CD14-positive monocyte (primary cell): Measurements from ENCODE around the gene SLC4A8. TPM values are rescaled to one million over a fixed set of nuclear protein-coding genes. Genes with fewer than 3 reads are reported as not detected.

Experiments
- DNase-seq, 3 donors: peaks; one replicate each; pipeline ENCODE4 v3.0.0-alpha.2; 2011 to 2022
- H2AFZ ChIP-seq: 2 replicates; pipeline ENCODE4 v1.6.0; 2012; ENCODE audit warnings: mild to moderate bottlenecking, low read depth, low read length, inconsistent platforms; ENCODE audit not compliant: insufficient read depth, poor library complexity, severe bottlenecking
- H3K27ac ChIP-seq, 2 donors: 1 replicate in 1 of 2; 2 replicates in 1 of 2; pipeline ENCODE4 v1.5.1; 2012 to 2013; ENCODE audit warnings: low read length in 2 of 2, control low read depth in 1 of 2, inconsistent platforms in 1 of 2, low read depth in 1 of 2, mild to moderate bottlenecking in 1 of 2
- H3K27me3 ChIP-seq, 2 donors: one replicate each; pipeline versions ENCODE4 v1.6.0 to v1.6.1; 2011 to 2013; ENCODE audit warnings: low read length in 2 of 2; ENCODE audit not compliant: control insufficient read depth in 2 of 2, insufficient read depth in 2 of 2
- H3K36me3 ChIP-seq, 2 donors: replicated peaks in 1 of 2; 1 replicate in 1 of 2; 2 replicates in 1 of 2; pipeline versions ENCODE4 v1.5.1 to v1.6.1; 2012 to 2013; ENCODE audit warnings: low read length in 2 of 2, control low read depth in 1 of 2, inconsistent platforms in 1 of 2, mild to moderate bottlenecking in 1 of 2; ENCODE audit not compliant: insufficient read depth in 2 of 2, control insufficient read depth in 1 of 2
- H3K4me1 ChIP-seq, 2 donors: 1 replicate in 1 of 2; 2 replicates in 1 of 2; pipeline versions ENCODE4 v1.5.1 to v1.6.1; 2012 to 2013; ENCODE audit warnings: low read length in 2 of 2, control low read depth in 1 of 2, inconsistent platforms in 1 of 2, mild to moderate bottlenecking in 1 of 2, moderate library complexity in 1 of 2; ENCODE audit not compliant: insufficient read depth in 2 of 2, control insufficient read depth in 1 of 2
- H3K4me2 ChIP-seq: replicated peaks from 2 replicates; pipeline ENCODE3; 2012; ENCODE audit warnings: low read length, moderate library complexity, mild to moderate bottlenecking; ENCODE audit not compliant: poor library complexity, severe bottlenecking; ENCODE audit errors: extremely low read depth
- H3K4me3 ChIP-seq, 3 experiments: fragments of 200-600 bp in 1 of 3; sonication (generic) in 1 of 3; replicated peaks in 1 of 3; 1 replicate in 2 of 3; 2 replicates in 1 of 3; pipeline ENCODE4 v1.5.1; 2011 to 2013; ENCODE audit warnings: low read length in 3 of 3, mild to moderate bottlenecking in 3 of 3, control low read depth in 2 of 3, low read depth in 2 of 3, inconsistent platforms in 1 of 3, moderate library complexity in 1 of 3
- H3K79me2 ChIP-seq: 2 replicates; pipeline ENCODE4 v1.6.0; 2012; ENCODE audit warnings: mild to moderate bottlenecking, control low read depth, inconsistent platforms, low read length, moderate library complexity; ENCODE audit not compliant: insufficient read depth
- H3K9ac ChIP-seq: 2 replicates; pipeline ENCODE4 v1.6.0; 2017; ENCODE audit warnings: low read length, mild to moderate bottlenecking; ENCODE audit not compliant: insufficient read depth, poor library complexity, severe bottlenecking
- H3K9me3 ChIP-seq, 2 donors: replicated peaks in 1 of 2; 1 replicate in 1 of 2; 2 replicates in 1 of 2; pipeline versions ENCODE4 v1.5.1 to v1.6.1; 2012 to 2013; ENCODE audit warnings: low read length in 2 of 2, control low read depth in 1 of 2; ENCODE audit not compliant: control insufficient read depth in 1 of 2, insufficient read depth in 1 of 2
- H4K20me1 ChIP-seq: 2 replicates; pipeline ENCODE4 v1.6.0; 2012; ENCODE audit warnings: mild to moderate bottlenecking, low read length, control low read depth, moderate library complexity; ENCODE audit not compliant: insufficient read depth
- H3K27ac Mint-ChIP-seq, 7 donors: one replicate each; pipeline ENCODE4 v1.8.0; 2020; ENCODE audit warnings: mild to moderate bottlenecking in 7 of 7, mixed read lengths in 7 of 7, moderate library complexity in 6 of 7, inconsistent platforms in 2 of 7
- H3K27me3 Mint-ChIP-seq, 3 donors: one replicate each; pipeline ENCODE4 v1.8.0; 2021 to 2022; ENCODE audit warnings: low read depth in 3 of 3, mild to moderate bottlenecking in 3 of 3, mixed read lengths in 3 of 3, moderate library complexity in 3 of 3, inconsistent platforms in 1 of 3
- H3K36me3 Mint-ChIP-seq, 2 donors: one replicate each; pipeline ENCODE4 v1.8.0; 2020; ENCODE audit warnings: mixed read lengths in 2 of 2, inconsistent platforms in 1 of 2, mild to moderate bottlenecking in 1 of 2
- H3K4me1 Mint-ChIP-seq: one replicate; pipeline ENCODE4 v1.8.0; 2020; ENCODE audit warnings: mild to moderate bottlenecking, mixed read lengths
- H3K4me3 Mint-ChIP-seq, 2 donors: one replicate each; pipeline ENCODE4 v1.8.0; 2020; ENCODE audit warnings: mild to moderate bottlenecking in 2 of 2, mixed read lengths in 2 of 2, moderate library complexity in 1 of 2
- H3K9me3 Mint-ChIP-seq, 7 donors: one replicate each; pipeline ENCODE4 v1.8.0; 2020 to 2022; ENCODE audit warnings: mixed read lengths in 7 of 7, mild to moderate bottlenecking in 6 of 7, moderate library complexity in 6 of 7, inconsistent platforms in 2 of 7
- CTCF ChIP-seq: fragments of 200-600 bp; IDR thresholded peaks from one replicate; pipeline ENCODE4 v1.8.0; 2022; ENCODE audit warnings: antibody characterized with exemption, mild to moderate bottlenecking
- WGBS: methylation state at CpG from one replicate; pipeline ENCODE4 v1.1.5; 2013; ENCODE audit warnings: missing lambda C conversion rate; ENCODE audit not compliant: insufficient coverage; 5-methylcytosine and 5-hydroxymethylcytosine counted together
- intact Hi-C, 2 donors: fragments of 100-400 bp; cut with micrococcal nuclease; formaldehyde crosslinking; loops; one replicate each; pipeline versions ENCODE4 v1.15.0 to v1.15.1; 2023
- polyA plus RNA-seq, 3 donors: library from polyadenylated mRNA; depleted of rRNA in 1 of 3; unstranded in 2 of 3; stranded (reverse) in 1 of 3; fragments of 300-500 nt in 2 of 3; fragments of >200 nt in 1 of 3; fragmentation: Illumina TruSeq in 2 of 3; gene quantifications; 1 replicate in 2 of 3; 2 replicates in 1 of 3; pipeline ENCODE4 v1.2.3, GENCODE V29; 2012 to 2021

Gene SLC4A8
- polyA plus RNA-seq, 3 donors = 1.9 to 5.4 (median 2.3) TPM

- intact Hi-C loops = no loop called here
- Histone ChIP-seq H3K9me3 (no peaks in the 10 kb centered on the region), H3K36me3 (peaks cover 0 to 8% of the 10 kb centered on the region in 2 donors), H3K9ac (no peak overlapping the region), H3K27ac (peak overlapping the region in 1 of 2 donors; percentile 33), H3K4me1 (peaks cover 53 to 63% of the 10 kb centered on the region in 2 donors), H3K27me3 (no peaks in the 10 kb centered on the region), H3K4me3 (peak overlapping the region in 1 of 3 experiments; percentile 34), H4K20me1 (peaks cover 3% of the 10 kb centered on the region), H2AFZ (no peak overlapping the region), H3K4me2 (peak overlapping the region; percentile 65), H3K79me2 (peaks cover 2% of the 10 kb centered on the region)
- 94% methylated on average over 4 of the region's 5 CpGs for WGBS
- peak overlapping the region in 5 of 7 donors; percentile 4 to 89 (median 37) for H3K27ac Mint-ChIP-seq
- H3K4me3 Mint-ChIP-seq = no peak overlapping the region
- TF ChIP-seq CTCF = no peak
- DNase-seq = no peak
- peaks cover 3 to 4% (median 4%) of the 10 kb centered on the region in 3 donors for H3K27me3 Mint-ChIP-seq
- H3K36me3 Mint-ChIP-seq = peaks cover 28% of the 10 kb centered on the region in 2 donors
- H3K9me3 Mint-ChIP-seq = no peaks in the 10 kb centered on the region
- peaks cover 53% of the 10 kb centered on the region for H3K4me1 Mint-ChIP-seq
Measured at GRCh38 chr12:51388846-51389245, 35.8 kb upstream of the SLC4A8 start.

GRCh38 chr12:51389302-51389999 lies 35.2 kb upstream of the SLC4A8 start:
- H3K9ac ChIP-seq = no peak overlapping the region
- WGBS = 57% methylated on average over 1 of the region's 2 CpGs
- H3K27ac ChIP-seq = peak overlapping the region in 1 of 2 donors; percentile 33

More at GRCh38 chr12:51389302-51389999, 35.2 kb upstream of the SLC4A8 start:
- peaks cover 24% of the 10 kb centered on the region in 2 donors for H3K36me3 Mint-ChIP-seq
- TF ChIP-seq CTCF = no peak
- peaks cover 2 to 4% (median 3%) of the 10 kb centered on the region in 3 donors for H3K27me3 Mint-ChIP-seq
- Histone ChIP-seq H2AFZ (no peak overlapping the region), H3K4me3 (no peak overlapping the region), H3K36me3 (peaks cover 0 to 2% of the 10 kb centered on the region in 2 donors), H4K20me1 (peaks cover 3% of the 10 kb centered on the region), H3K9me3 (no peaks in the 10 kb centered on the region), H3K4me2 (no peak overlapping the region), H3K4me1 (peaks cover 59 to 69% of the 10 kb centered on the region in 2 donors), H3K27me3 (no peaks in the 10 kb centered on the region), H3K79me2 (peaks cover 2% of the 10 kb centered on the region)
- DNase-seq = peak; percentile 15 to 50 (median 18)
- intact Hi-C loops = no loop called here
- peak overlapping the region in 1 of 2 donors; percentile 2 for H3K4me3 Mint-ChIP-seq
- peak overlapping the region in 4 of 7 donors; percentile 63 to 96 (median 73) for H3K27ac Mint-ChIP-seq
- H3K4me1 Mint-ChIP-seq = peaks cover 59% of the 10 kb centered on the region
- peaks cover 0 to 2% (median 0%) of the 10 kb centered on the region in 7 donors for H3K9me3 Mint-ChIP-seq
